ENCODE data around the gene EIF4G3. TPM values are rescaled to one million over a fixed set of nuclear protein-coding genes. Genes with fewer than 3 reads are reported as not detected.

EIF4G3 gene
- total and polyA plus RNA-seq, 2 of the 8 experiments (the other 6 are each of a cell fraction or from before 2014, with no cell fraction given): 47.5 to 66.6 TPM

GRCh38 chr1:21084111-21084810 lies 92.4 kb downstream of the EIF4G3 start (continued):
- no peak for TF ChIP-seq ATF2 (IDR thresholded peaks at IDR 0.05; ENCODE audit: low read length)
- TF ChIP-seq BACH1 (IDR thresholded peaks at IDR 0.05; ENCODE audit: low read length): no peak
- TF ChIP-seq SUZ12 (IDR thresholded peaks at IDR 0.05; ENCODE audit: low read length): no peak
- no peak for TF ChIP-seq SP2 (IDR thresholded peaks at IDR 0.05; ENCODE audit: low read length)
